Astrocyte (in vitro differentiated cells and primary cell): ENCODE data around the gene RPL13. TPM values are rescaled to one million over a fixed set of nuclear protein-coding genes. Genes with fewer than 3 reads are reported as not detected.

ENCODE experiments used
- DNase-seq: peaks from one replicate; pipeline ENCODE4 v3.0.0-alpha.2; 2010; ENCODE audit warnings: low read depth
- FAIRE-seq: peaks from 2 replicates; lab custom pipeline; 2011; peaks lifted over from hg19 to GRCh38; lab: Jason Lieb, UNC
- H2AFZ ChIP-seq: 2 replicates; pipeline ENCODE4 v1.6.0; 2012; ENCODE audit warnings: low read depth, low read length, inconsistent platforms
- H3K27ac ChIP-seq: 2 replicates; pipeline ENCODE4 v1.5.1; 2011; ENCODE audit warnings: low read depth, low read length, inconsistent platforms
- H3K27me3 ChIP-seq: 2 replicates; pipeline ENCODE4 v1.6.0; 2011; ENCODE audit warnings: low read length, inconsistent platforms; ENCODE audit not compliant: insufficient read depth
- H3K36me3 ChIP-seq: 2 replicates; pipeline ENCODE4 v1.5.1; 2011; ENCODE audit warnings: low read length, inconsistent platforms; ENCODE audit not compliant: insufficient read depth
- H3K4me1 ChIP-seq: 2 replicates; pipeline ENCODE4 v1.5.1; 2011; ENCODE audit warnings: low read length, inconsistent platforms; ENCODE audit not compliant: insufficient read depth
- H3K4me2 ChIP-seq: 2 replicates; pipeline ENCODE4 v1.6.0; 2012; ENCODE audit warnings: low read length, inconsistent platforms
- H3K4me3 ChIP-seq: 2 replicates; pipeline ENCODE4 v1.5.1; 2011; ENCODE audit warnings: low read depth, mild to moderate bottlenecking, low read length, inconsistent platforms; ENCODE audit not compliant: insufficient read depth
- H3K79me2 ChIP-seq: 2 replicates; pipeline ENCODE4 v1.6.0; 2012; ENCODE audit warnings: mild to moderate bottlenecking, low read length, inconsistent platforms; ENCODE audit not compliant: insufficient read depth
- H3K9ac ChIP-seq: 2 replicates; pipeline ENCODE4 v1.6.0; 2012; ENCODE audit warnings: mild to moderate bottlenecking, low read length, inconsistent platforms
- H3K9me3 ChIP-seq: 2 replicates; pipeline ENCODE4 v1.5.1; 2012; ENCODE audit warnings: low read depth, mild to moderate bottlenecking, low read length, inconsistent platforms; ENCODE audit not compliant: insufficient read depth
- H4K20me1 ChIP-seq: 2 replicates; pipeline ENCODE4 v1.6.0; 2012; ENCODE audit warnings: low read length, inconsistent platforms; ENCODE audit not compliant: insufficient read depth
- H3K27ac Mint-ChIP-seq: one replicate; pipeline ENCODE4 v1.8.0; 2021; ENCODE audit warnings: mild to moderate bottlenecking, mixed read lengths; ENCODE audit not compliant: unreplicated experiment
- H3K27me3 Mint-ChIP-seq: one replicate; pipeline ENCODE4 v1.8.0; 2021; ENCODE audit warnings: low read depth, mixed read lengths; ENCODE audit not compliant: unreplicated experiment
- H3K36me3 Mint-ChIP-seq: one replicate; pipeline ENCODE4 v1.8.0; 2021; ENCODE audit warnings: low read depth, mixed read lengths; ENCODE audit not compliant: unreplicated experiment
- H3K4me1 Mint-ChIP-seq: one replicate; pipeline ENCODE4 v1.8.0; 2021; ENCODE audit warnings: low read depth, mixed read lengths; ENCODE audit not compliant: unreplicated experiment
- H3K4me3 Mint-ChIP-seq: one replicate; pipeline ENCODE4 v1.8.0; 2021; ENCODE audit warnings: mild to moderate bottlenecking, moderate library complexity, mixed read lengths; ENCODE audit not compliant: unreplicated experiment
- H3K9me3 Mint-ChIP-seq: one replicate; pipeline ENCODE4 v1.8.0; 2021; ENCODE audit warnings: mild to moderate bottlenecking, mixed read lengths; ENCODE audit not compliant: unreplicated experiment
- EZH2 ChIP-seq: IDR thresholded peaks from 2 replicates; pipeline ENCODE4 v1.6.1; 2012; ENCODE audit warnings: mild to moderate bottlenecking, low read length, inconsistent platforms; ENCODE audit not compliant: insufficient read depth
- total RNA-seq: library from RNA; stranded (reverse); gene quantifications from 2 replicates; pipeline ENCODE4 v1.2.1, GENCODE V29; 2021
- TF ChIP-seq, protein P1 (sequence below): IDR thresholded peaks from 2 replicates; pipeline ENCODE4 v1.5.1; 2011; ENCODE audit warnings: low read depth, mild to moderate bottlenecking, inconsistent platforms, low read length, moderate library complexity; ENCODE audit not compliant: insufficient read depth

The RPL13 gene
- total RNA-seq, 1 donor from 2014 or later, result 1,239 TPM

DNA sequence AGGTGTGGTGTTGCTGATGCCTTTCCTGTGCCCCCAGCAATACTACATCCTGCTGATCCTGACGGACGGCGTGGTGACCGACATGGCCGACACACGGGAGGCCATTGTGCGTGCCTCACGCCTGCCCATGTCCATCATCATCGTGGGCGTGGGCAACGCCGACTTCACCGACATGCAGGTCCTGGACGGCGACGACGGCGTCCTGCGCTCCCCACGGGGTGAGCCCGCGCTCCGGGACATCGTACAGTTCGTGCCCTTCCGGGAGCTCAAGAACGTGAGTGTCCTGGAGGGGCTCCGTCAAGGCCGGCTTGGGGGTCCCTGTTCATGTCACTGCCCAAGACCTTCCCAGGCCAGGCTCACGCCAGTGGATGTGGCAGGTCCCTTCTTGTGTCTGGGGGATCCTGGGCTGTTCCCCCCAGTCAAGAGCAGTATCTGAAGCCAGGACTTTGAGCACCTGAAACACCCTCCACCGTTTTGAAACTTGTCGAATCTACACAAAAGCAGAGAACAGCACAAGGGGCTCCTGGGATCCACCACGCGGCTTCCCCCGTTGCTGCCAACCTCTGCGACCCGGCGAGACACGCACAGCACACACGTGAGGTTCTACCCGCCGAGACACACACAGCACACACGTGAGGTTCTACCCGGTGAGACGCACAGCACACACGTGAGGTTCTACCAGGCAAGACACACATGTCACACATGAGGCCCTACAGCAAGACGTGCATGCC is 35.0 kb downstream of the RPL13 start:
- Histone ChIP-seq H3K4me2 (no peak overlapping the region), H3K4me1 (no peaks in the 10 kb centered on the region), H3K4me3 (no peak overlapping the region), H3K27ac (no peak overlapping the region), H3K36me3 (no peaks in the 10 kb centered on the region), H3K27me3 (no peaks in the 10 kb centered on the region), H2AFZ (no peak overlapping the region), H3K9ac (no peak overlapping the region), H3K9me3 (no peaks in the 10 kb centered on the region), H3K79me2 (no peaks in the 10 kb centered on the region), H4K20me1 (no peaks in the 10 kb centered on the region)
- FAIRE-seq (no peak), DNase-seq (no peak)
- Mint-ChIP-seq H3K9me3 (no peaks in the 10 kb centered on the region), H3K4me3 (no peak overlapping the region), H3K4me1 (peaks cover 5% of the 10 kb centered on the region), H3K27me3 (no peaks in the 10 kb centered on the region), H3K27ac (no peak overlapping the region), H3K36me3 (no peaks in the 10 kb centered on the region)
- TF ChIP-seq EZH2, result no peak
- TF ChIP-seq, protein P1, sequence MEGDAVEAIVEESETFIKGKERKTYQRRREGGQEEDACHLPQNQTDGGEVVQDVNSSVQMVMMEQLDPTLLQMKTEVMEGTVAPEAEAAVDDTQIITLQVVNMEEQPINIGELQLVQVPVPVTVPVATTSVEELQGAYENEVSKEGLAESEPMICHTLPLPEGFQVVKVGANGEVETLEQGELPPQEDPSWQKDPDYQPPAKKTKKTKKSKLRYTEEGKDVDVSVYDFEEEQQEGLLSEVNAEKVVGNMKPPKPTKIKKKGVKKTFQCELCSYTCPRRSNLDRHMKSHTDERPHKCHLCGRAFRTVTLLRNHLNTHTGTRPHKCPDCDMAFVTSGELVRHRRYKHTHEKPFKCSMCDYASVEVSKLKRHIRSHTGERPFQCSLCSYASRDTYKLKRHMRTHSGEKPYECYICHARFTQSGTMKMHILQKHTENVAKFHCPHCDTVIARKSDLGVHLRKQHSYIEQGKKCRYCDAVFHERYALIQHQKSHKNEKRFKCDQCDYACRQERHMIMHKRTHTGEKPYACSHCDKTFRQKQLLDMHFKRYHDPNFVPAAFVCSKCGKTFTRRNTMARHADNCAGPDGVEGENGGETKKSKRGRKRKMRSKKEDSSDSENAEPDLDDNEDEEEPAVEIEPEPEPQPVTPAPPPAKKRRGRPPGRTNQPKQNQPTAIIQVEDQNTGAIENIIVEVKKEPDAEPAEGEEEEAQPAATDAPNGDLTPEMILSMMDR, result no peak

DNA sequence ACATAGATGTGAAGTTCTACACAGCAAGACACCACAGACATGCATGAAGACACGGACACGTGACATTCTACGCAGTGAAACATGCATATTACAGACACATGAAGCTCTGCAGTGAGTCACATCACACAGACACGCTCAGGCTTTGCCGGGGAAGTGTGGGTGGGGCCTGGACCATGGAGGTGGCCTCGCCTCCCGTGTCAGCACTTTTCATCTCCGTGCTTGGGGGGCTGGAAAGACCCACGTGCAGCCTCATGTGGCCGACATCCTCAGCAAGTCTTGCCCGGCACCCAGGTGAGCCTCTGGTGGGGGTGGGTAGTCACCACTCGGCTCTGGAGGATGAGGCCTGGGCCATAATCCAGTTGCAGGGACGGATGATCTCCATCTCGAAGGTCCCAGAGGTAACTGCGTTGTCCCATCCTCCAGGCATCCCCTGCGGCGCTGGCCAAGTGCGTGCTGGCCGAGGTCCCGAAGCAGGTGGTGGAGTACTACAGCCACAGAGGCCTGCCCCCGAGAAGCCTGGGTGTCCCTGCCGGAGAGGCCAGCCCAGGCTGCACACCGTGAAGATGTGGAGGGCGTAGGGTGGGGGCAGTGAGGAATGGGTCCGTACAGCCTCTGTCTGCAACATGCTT is 35.7 kb downstream of the RPL13 start:
- H3K36me3 Mint-ChIP-seq, result no peaks in the 10 kb centered on the region
- H3K4me3 ChIP-seq, result no peak overlapping the region
- H3K9me3 ChIP-seq, result no peaks in the 10 kb centered on the region
- no peaks in the 10 kb centered on the region for H3K27me3 ChIP-seq
- H3K4me2 ChIP-seq, result no peak overlapping the region
- no peaks in the 10 kb centered on the region for H4K20me1 ChIP-seq
- no peak overlapping the region for H3K9ac ChIP-seq
- H3K36me3 ChIP-seq, result no peaks in the 10 kb centered on the region
- FAIRE-seq (no peak), DNase-seq (no peak)
- H3K9me3 Mint-ChIP-seq, result no peaks in the 10 kb centered on the region
- H3K27ac ChIP-seq, result no peak overlapping the region
- no peak for TF ChIP-seq EZH2
- TF ChIP-seq, protein P1, result no peak
- H3K27ac Mint-ChIP-seq, result no peak overlapping the region
- no peaks in the 10 kb centered on the region for H3K79me2 ChIP-seq
- H3K4me1 ChIP-seq, result no peaks in the 10 kb centered on the region
- peaks cover 5% of the 10 kb centered on the region for H3K4me1 Mint-ChIP-seq
- H3K27me3 Mint-ChIP-seq, result no peaks in the 10 kb centered on the region
- no peak overlapping the region for H3K4me3 Mint-ChIP-seq
- H2AFZ ChIP-seq, result no peak overlapping the region
